H9 (cell line): ENCODE measurements around the gene KRT25. TPM values are rescaled to one million over a fixed set of nuclear protein-coding genes. Genes with fewer than 3 reads are reported as not detected.

Experiments
- DNase-seq: peaks from one replicate; pipeline ENCODE4 v3.0.0-alpha.2; 2017
- H2AFZ ChIP-seq: one replicate; pipeline ENCODE4 v1.6.1; 2013; ENCODE audit warnings: mild to moderate bottlenecking, low read length, control low read depth, moderate library complexity
- H2AK5ac ChIP-seq: 2 replicates; pipeline ENCODE4 v1.6.1; 2013; ENCODE audit warnings: low read length, control low read depth, mixed read lengths; ENCODE audit not compliant: insufficient read length
- H2BK120ac ChIP-seq: one replicate; pipeline ENCODE4 v1.6.1; 2013; ENCODE audit warnings: low read depth, mild to moderate bottlenecking, low read length, control low read depth, inconsistent platforms; ENCODE audit not compliant: poor library complexity, severe bottlenecking
- H2BK12ac ChIP-seq: 2 replicates; pipeline ENCODE4 v1.6.1; 2013; ENCODE audit warnings: low read length, control low read depth, mixed read lengths, low read depth; ENCODE audit not compliant: insufficient read length
- H2BK15ac ChIP-seq: 2 replicates; pipeline ENCODE4 v1.6.1; 2013; ENCODE audit warnings: low read depth, low read length, control low read depth
- H2BK20ac ChIP-seq: one replicate; pipeline ENCODE4 v1.6.1; 2013; ENCODE audit warnings: low read depth, mild to moderate bottlenecking, low read length, control low read depth, inconsistent platforms; ENCODE audit not compliant: poor library complexity, severe bottlenecking
- H2BK5ac ChIP-seq: 2 replicates; pipeline ENCODE4 v1.6.1; 2013; ENCODE audit warnings: low read length, control low read depth, mixed read lengths; ENCODE audit not compliant: insufficient read length
- H3K14ac ChIP-seq: 2 replicates; pipeline ENCODE4 v1.6.1; 2013; ENCODE audit warnings: low read length, control low read depth; ENCODE audit not compliant: insufficient read depth
- H3K18ac ChIP-seq: 2 replicates; pipeline ENCODE4 v1.6.1; 2013; ENCODE audit warnings: low read depth, mild to moderate bottlenecking, mixed read lengths, low read length, control low read depth; ENCODE audit not compliant: insufficient read length
- H3K23ac ChIP-seq: 2 replicates; pipeline ENCODE4 v1.6.1; 2013; ENCODE audit warnings: low read length, control low read depth, mixed read lengths, low read depth; ENCODE audit not compliant: insufficient read length
- H3K23me2 ChIP-seq: 2 replicates; pipeline ENCODE4 v1.6.1; 2013; ENCODE audit warnings: low read depth, mild to moderate bottlenecking, mixed read lengths, low read length, control low read depth; ENCODE audit not compliant: insufficient read length, poor library complexity, severe bottlenecking
- H3K27ac ChIP-seq: 2 replicates; pipeline ENCODE4 v1.5.1; 2013; ENCODE audit warnings: low read length, control low read depth, mixed read lengths, low read depth; ENCODE audit not compliant: insufficient read length
- H3K27me3 ChIP-seq: 2 replicates; pipeline ENCODE4 v1.6.1; 2013; ENCODE audit warnings: low read length, control low read depth, inconsistent platforms; ENCODE audit not compliant: insufficient read depth
- H3K4ac ChIP-seq: 2 replicates; pipeline ENCODE4 v1.6.1; 2013; ENCODE audit warnings: low read depth, mild to moderate bottlenecking, control low read depth, inconsistent platforms, low read length, moderate library complexity
- H3K4me1 ChIP-seq: 2 replicates; pipeline ENCODE4 v1.6.1; 2013; ENCODE audit warnings: low read length, control low read depth, inconsistent platforms; ENCODE audit not compliant: insufficient read depth
- H3K4me2 ChIP-seq: 2 replicates; pipeline ENCODE4 v1.6.1; 2013; ENCODE audit warnings: low read length, control low read depth, mixed read lengths; ENCODE audit not compliant: insufficient read length, insufficient read depth
- H3K56ac ChIP-seq: 2 replicates; pipeline ENCODE4 v1.6.1; 2013; ENCODE audit warnings: low read depth, mild to moderate bottlenecking, mixed read lengths, low read length, control low read depth; ENCODE audit not compliant: insufficient read length
- H3K79me1 ChIP-seq: 2 replicates; pipeline ENCODE4 v1.6.1; 2013; ENCODE audit warnings: low read depth, mild to moderate bottlenecking, moderate library complexity, low read length, control low read depth, inconsistent platforms; ENCODE audit not compliant: insufficient read depth, poor library complexity, severe bottlenecking
- H3K79me2 ChIP-seq: 2 replicates; pipeline ENCODE4 v1.6.1; 2013; ENCODE audit warnings: low read length, control low read depth, inconsistent platforms; ENCODE audit not compliant: insufficient read depth
- H3K9ac ChIP-seq: 2 replicates; pipeline ENCODE4 v1.6.1; 2013; ENCODE audit warnings: low read length, control low read depth, mixed read lengths; ENCODE audit not compliant: insufficient read length; ENCODE audit errors: extremely low read depth
- H3K9me3 ChIP-seq: one replicate; pipeline ENCODE4 v1.6.1; 2013; ENCODE audit warnings: low read depth, low read length, inconsistent platforms; ENCODE audit not compliant: control insufficient read depth
- H3T11ph ChIP-seq: one replicate; pipeline ENCODE4 v1.6.1; 2013; ENCODE audit warnings: mild to moderate bottlenecking, low read length, control low read depth, inconsistent platforms
- H4K20me1 ChIP-seq: one replicate; pipeline ENCODE4 v1.6.1; 2013; ENCODE audit not compliant: control insufficient read depth, insufficient read length, insufficient read depth
- H4K5ac ChIP-seq: 2 replicates; pipeline ENCODE4 v1.6.1; 2013; ENCODE audit warnings: low read depth, mild to moderate bottlenecking, mixed read lengths, low read length, control low read depth; ENCODE audit not compliant: insufficient read length
- H4K8ac ChIP-seq: replicated peaks from 2 replicates; pipeline ENCODE4 v1.6.1; 2013; ENCODE audit warnings: low read length, control low read depth, mixed read lengths, low read depth; ENCODE audit not compliant: insufficient read length
- H4K91ac ChIP-seq: 2 replicates; pipeline ENCODE4 v1.6.1; 2013; ENCODE audit warnings: low read depth, mild to moderate bottlenecking, moderate library complexity, mixed read lengths, low read length, control low read depth; ENCODE audit not compliant: insufficient read length
- H3K27ac Mint-ChIP-seq, 3 experiments: 2 replicates in 2 of 3; 3 replicates in 1 of 3; pipeline ENCODE4 v1.8.0; 2020 to 2021; ENCODE audit warnings: mixed read lengths in 3 of 3, mild to moderate bottlenecking in 1 of 3, moderate library complexity in 1 of 3
- H3K27me3 Mint-ChIP-seq: 2 replicates; pipeline ENCODE4 v1.8.0; 2021; ENCODE audit warnings: low read depth, mild to moderate bottlenecking, moderate library complexity, mixed read lengths
- H3K36me3 Mint-ChIP-seq, 3 experiments: 2 replicates in 2 of 3; 3 replicates in 1 of 3; pipeline ENCODE4 v1.8.0; 2020 to 2021; ENCODE audit warnings: low read depth in 3 of 3, mixed read lengths in 3 of 3; ENCODE audit not compliant: insufficient read depth in 1 of 3
- H3K4me1 Mint-ChIP-seq, 2 experiments: 2 replicates each; pipeline ENCODE4 v1.8.0; 2020; ENCODE audit warnings: mixed read lengths in 2 of 2
- H3K4me3 Mint-ChIP-seq, 2 experiments: 2 replicates in 1 of 2; 3 replicates in 1 of 2; pipeline ENCODE4 v1.8.0; 2020 to 2021; ENCODE audit warnings: mild to moderate bottlenecking in 2 of 2, mixed read lengths in 2 of 2, moderate library complexity in 1 of 2
- H3K9me3 Mint-ChIP-seq, 2 experiments: 2 replicates in 1 of 2; 3 replicates in 1 of 2; pipeline ENCODE4 v1.8.0; 2020; ENCODE audit warnings: mild to moderate bottlenecking in 2 of 2, mixed read lengths in 2 of 2, moderate library complexity in 1 of 2
- CTCF ChIP-seq: fragments of 200-600 bp; sonication (generic); conservative IDR thresholded peaks from 3 replicates; pipeline ENCODE4 v1.8.0; 2021; ENCODE audit warnings: antibody characterized with exemption, mild to moderate bottlenecking
- WGBS: extraction: QIAGEN DNeasy Blood & Tissue Kit; methylation state at CpG from one replicate; pipeline ENCODE4 v1.1.7; 2013; ENCODE audit warnings: missing lambda C conversion rate, low lambda C conversion rate, mixed read lengths; ENCODE audit not compliant: insufficient read length; ENCODE audit errors: extremely low coverage; 5-methylcytosine and 5-hydroxymethylcytosine counted together
- total RNA-seq: library from RNA; stranded (reverse); gene quantifications from 2 replicates; pipeline ENCODE4 v1.2.1, GENCODE V29; 2021

Gene KRT25
- total RNA-seq, 1 experiment from 2014 or later: not detected

- Histone ChIP-seq H3K9ac (no peak within 1 kb of the TSS), H3K27me3 (no peaks in the 10 kb centered on the region), H3T11ph (no peak within 1 kb of the TSS), H2BK15ac (no peak within 1 kb of the TSS), H2AFZ (no peak within 1 kb of the TSS), H2BK12ac (no peak within 1 kb of the TSS), H3K79me1 (no peaks in the 10 kb centered on the region), H4K20me1 (no peaks in the 10 kb centered on the region), H3K18ac (no peak within 1 kb of the TSS), H2AK5ac (no peak within 1 kb of the TSS), H3K23me2 (no peaks in the 10 kb centered on the region), H3K79me2 (no peaks in the 10 kb centered on the region), H3K4me1 (no peaks in the 10 kb centered on the region), H4K5ac (no peak within 1 kb of the TSS), H2BK5ac (no peak within 1 kb of the TSS), H3K27ac (no peak within 1 kb of the TSS), H4K91ac (no peak within 1 kb of the TSS), H4K8ac (no peak within 1 kb of the TSS), H3K4me2 (no peak within 1 kb of the TSS), H3K14ac (no peak within 1 kb of the TSS), H3K4ac (no peak within 1 kb of the TSS), H3K56ac (no peak within 1 kb of the TSS), H3K9me3 (no peaks in the 10 kb centered on the region), H2BK120ac (no peak within 1 kb of the TSS), H3K23ac (no peak within 1 kb of the TSS), H2BK20ac (no peak within 1 kb of the TSS)
- Mint-ChIP-seq H3K27me3 (peaks cover 15% of the 10 kb centered on the region), H3K36me3 (no peaks in the 10 kb centered on the region), H3K4me3 (no peak within 1 kb of the TSS), H3K4me1 (no peaks in the 10 kb centered on the region), H3K9me3 (no peaks in the 10 kb centered on the region), H3K27ac (0 out of 7 replicates have a peak within 1 kb of the TSS, but pooled peaks of 1 of the 3 experiments have one; percentile 30)
- WGBS: no CpG with 5 or more reads among the region's 3 CpGs
- DNase-seq: no peak
- no peak for TF ChIP-seq CTCF
These were observed 17.0 kb upstream of the KRT25 start, which contains the start of gene KRT26 for GRCh38 chr17:40772101-40772500. Gene KRT26, minus strand, starts transcription at chr17:40772201. Its CDS starts 88 bp downstream, at chr17:40772113.
